ENCODE measurements around the gene CACNA1C.
A peak's percentile ranks its signal among the peaks of the same experiment; 100 is the strongest.

Gene CACNA1C

GRCh38 chr12:2343681-2344080 lies 290.9 kb downstream of the CACNA1C start:
- DNase-seq (ENCODE audit: low spot score): no peak

DNA sequence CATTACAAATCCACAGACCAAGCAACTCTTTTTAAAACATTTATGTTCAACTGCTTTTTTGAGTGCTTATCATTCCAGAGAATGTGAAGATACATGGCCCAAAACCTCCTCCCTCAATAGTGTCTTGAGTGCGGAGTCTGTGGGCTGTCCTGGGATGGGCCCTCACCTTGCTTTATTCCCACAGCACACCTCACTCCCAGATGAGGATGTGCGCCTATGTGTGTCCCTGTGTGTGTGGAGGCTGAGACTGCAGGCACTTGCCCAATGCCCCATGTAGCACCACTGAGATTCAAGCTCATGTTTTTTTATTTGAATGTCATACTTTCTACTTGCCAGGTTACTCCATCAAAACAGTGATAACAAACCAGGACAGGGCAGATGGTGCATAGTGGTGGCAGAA lies 291.7 kb downstream of the CACNA1C start:
- no peak for DNase-seq (ENCODE audit: low spot score)

GRCh38 chr12:2344885-2345284 lies 292.1 kb downstream of the CACNA1C start:
- DNase-seq (ENCODE audit: low spot score): no peak

DNA sequence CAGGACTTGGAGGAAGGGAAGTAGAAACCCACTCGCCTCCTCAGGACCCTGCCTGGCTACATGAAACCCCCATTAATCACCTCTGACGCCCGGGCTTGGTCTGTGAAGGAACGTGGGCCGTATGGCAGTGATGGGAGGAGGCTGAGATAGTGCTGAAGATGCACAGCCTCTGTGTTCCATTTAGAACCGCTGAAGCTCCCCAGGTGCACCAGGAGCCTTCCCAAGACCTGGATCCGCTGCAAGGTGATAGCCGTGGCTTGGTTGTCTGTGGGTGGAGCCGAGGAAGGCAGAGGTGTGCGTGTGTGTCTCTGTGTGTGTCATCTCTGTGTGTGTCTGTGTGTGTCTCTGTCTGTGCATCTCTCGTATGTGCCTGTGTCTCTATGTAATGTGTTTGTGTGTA lies 293.1 kb downstream of the CACNA1C start:
- DNase-seq (ENCODE audit: low spot score): peak; percentile 40

DNA sequence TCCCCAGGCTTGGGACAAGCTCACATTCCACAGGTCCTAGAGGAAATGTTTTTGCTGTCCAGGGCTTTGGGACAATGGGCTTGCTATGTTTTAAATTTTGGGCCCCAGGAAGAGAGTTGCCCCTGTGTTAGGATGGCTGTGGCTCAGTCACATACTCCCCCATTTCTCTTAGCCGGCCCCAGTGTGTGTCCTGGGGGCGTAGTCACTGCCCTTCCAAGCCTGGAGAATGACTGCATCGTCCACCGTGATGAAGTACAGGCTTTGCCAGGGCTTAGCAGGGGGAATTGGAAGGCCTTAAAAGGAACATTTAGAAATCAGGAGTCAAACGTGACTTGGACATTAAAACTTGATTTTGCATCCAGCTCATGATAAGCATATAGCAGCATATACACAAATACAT lies 293.6 kb downstream of the CACNA1C start:
- DNase-seq (ENCODE audit: low spot score): peak; percentile 42

- no peak for DNase-seq (ENCODE audit: low spot score)
These were observed 294.5 kb downstream of the CACNA1C start for GRCh38 chr12:2347137-2347843.

DNA sequence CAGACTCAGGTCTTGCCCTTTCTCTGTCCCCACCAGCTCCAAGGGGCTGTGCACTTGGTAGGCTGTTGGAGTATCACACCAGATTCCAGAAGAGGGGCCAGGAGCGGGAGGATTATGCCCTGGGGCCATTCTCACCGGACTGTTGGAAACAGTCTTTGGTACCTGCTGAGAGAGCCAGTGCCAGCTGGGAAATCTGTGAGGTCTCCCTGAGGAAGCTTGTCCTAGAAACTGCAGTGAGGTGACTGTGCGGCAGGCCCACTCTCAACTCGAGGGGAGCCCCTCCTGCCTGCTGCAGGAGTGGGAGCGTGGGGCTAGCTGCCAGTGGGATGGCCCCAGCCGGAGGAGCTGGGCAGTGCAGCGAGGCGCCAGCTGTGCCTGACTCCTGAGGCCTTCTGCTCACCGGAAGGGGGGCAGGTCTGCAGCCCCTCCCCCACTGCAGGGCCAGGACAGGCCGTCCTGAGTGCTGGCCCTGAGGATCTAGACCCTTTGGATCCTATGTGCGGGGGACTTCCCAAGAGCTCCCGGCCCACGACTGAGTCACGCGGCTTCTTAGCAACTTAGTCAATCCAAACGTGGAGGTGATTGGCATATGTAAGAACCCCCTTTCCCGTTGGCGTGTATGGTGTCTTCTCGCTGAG lies 295.2 kb downstream of the CACNA1C start:
- DNase-seq (ENCODE audit: low spot score): peak; percentile 51

GRCh38 chr12:2348482-2348852 lies 295.7 kb downstream of the CACNA1C start:
- no peak for DNase-seq (ENCODE audit: low spot score)

DNA sequence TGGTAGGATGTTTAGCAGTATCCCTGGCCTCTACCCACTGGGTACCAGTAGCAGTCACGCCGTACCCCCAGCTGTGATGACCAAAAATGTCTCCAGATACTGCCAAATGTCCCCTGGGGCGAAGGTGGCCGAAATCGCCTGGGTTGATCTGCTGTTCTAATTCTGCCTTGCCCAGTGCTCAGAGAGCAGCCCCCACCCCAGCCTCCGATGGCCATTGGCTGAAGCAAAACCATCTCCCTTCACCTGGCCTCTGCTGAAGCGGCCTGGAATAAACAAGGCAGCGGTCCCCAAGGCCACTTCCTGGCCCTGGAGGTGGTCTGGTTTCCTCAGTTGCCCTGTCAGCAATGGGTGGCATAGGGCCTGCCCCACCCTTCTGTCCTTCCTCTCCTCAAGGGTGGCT lies 298.4 kb downstream of the CACNA1C start:
- DNase-seq (ENCODE audit: low spot score): peak; percentile 41

GRCh38 chr12:2352203-2352602 lies 299.4 kb downstream of the CACNA1C start:
- peak; percentile 26 for DNase-seq (ENCODE audit: low spot score)

GRCh38 chr12:2353281-2353680 lies 300.5 kb downstream of the CACNA1C start:
- peak; percentile 50 for DNase-seq (ENCODE audit: low spot score)

DNA sequence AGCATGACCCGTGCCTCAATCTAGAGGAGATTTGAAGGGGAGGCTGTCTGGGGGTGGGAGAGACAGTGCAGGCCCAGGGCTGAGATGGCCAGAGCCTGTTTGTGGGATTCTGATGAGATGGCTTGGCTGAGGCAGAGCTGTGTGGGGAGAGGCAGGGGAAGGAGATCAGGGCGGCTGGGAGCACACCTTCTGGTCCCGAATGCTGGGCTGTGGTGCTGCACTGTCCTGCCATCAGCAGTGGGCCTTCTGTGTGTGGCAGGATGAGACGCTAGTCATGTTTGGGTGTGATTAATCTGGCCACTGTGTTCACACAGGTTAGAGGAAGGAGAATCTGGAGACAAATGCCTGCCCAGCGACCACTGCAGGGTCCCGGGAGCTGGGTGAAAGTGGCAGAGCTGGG lies 300.9 kb downstream of the CACNA1C start:
- DNase-seq (ENCODE audit: low spot score): no peak

DNA sequence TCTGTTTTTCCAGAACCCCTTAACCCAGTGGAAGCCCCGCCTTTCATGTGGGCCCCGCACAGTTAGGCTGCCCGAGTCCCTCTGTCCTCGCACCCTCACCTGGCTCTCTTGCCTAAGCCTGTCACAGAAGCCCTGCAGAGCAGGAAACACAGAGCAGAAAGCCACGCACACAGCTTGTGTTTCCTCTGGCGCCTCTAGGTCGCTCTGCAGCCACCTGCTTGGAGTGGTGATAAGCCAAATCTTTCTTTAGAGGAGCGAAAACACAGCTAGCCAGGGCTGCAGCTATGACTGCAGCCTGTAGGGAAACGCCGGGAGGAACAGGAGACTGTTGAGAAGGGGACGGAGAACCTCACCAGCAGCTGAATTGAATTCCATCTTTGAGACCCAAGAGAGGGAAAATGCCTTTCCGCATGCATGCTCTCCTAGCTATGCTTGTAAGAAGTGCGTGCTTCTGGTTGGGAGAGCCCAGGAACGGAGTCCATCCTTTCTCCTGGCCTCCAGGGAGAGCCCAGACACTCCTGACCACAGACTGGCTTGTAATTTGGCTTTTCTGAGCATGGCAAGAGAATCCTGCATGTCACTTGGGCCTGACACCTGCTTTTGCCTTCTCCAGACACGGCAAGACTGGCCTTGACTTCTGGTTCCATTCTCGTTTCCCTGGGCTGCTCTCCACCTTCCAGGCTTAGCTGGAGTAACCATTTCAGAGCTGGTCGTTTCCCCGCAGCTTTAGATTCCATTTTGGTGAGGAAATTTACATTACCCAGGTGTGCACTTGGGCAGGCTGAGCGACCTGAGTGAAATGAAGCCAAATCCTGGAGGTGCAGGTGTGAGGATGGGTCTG lies 301.6 kb downstream of the CACNA1C start:
- peak; percentile 61 for DNase-seq (ENCODE audit: low spot score)

DNA sequence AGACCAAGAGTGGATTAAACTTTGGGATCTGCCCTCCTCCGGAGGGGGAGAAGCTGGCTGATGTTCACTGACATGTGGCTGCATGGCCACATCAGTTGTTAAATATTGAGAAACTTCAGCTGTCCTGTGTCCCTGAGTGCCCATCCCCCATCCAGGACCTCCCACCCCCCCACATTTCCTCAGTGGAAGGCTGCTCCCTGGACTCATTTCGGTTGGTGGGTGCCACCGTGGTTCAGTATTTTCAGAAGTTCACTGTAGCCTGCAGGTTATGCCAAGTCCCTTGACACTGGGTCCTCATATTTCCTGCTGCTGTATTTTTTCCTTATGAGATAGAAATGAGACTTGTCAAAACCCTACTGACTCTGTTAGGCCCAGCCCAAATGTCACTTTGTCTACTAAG lies 302.4 kb downstream of the CACNA1C start:
- peak; percentile 24 for DNase-seq (ENCODE audit: low spot score)

- peak; percentile 36 for DNase-seq (ENCODE audit: low spot score)
These were observed 302.8 kb downstream of the CACNA1C start for GRCh38 chr12:2355604-2356003.

DNA sequence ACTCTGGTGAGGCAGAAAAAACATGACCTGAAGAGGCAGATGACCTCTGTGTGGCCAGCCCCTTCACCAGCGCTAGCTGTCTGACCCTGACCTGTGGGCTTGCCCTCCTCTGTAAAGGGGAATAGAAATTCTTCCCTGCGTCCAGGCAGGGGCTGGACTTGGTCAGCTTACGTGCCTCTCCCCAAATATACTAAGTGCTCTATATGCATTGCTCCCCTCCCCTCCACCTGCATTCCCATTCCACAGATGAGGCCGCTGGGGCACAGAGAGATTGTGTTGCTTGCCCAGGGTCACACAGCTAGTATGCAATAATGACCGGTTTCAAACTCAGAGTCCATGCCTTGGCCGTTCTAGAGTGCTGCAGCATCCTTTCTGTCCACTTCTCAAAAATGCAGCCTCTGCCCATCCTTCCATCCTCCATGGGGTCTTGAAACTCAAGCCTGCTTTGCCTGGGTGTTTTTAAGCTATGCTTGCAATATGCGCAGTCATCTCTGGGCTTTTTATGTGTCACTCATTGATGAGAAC lies 303.9 kb downstream of the CACNA1C start:
- DNase-seq (ENCODE audit: low spot score): no peak

- DNase-seq (ENCODE audit: low spot score): no peak
These were observed 306.3 kb downstream of the CACNA1C start for GRCh38 chr12:2358986-2359658.

DNA sequence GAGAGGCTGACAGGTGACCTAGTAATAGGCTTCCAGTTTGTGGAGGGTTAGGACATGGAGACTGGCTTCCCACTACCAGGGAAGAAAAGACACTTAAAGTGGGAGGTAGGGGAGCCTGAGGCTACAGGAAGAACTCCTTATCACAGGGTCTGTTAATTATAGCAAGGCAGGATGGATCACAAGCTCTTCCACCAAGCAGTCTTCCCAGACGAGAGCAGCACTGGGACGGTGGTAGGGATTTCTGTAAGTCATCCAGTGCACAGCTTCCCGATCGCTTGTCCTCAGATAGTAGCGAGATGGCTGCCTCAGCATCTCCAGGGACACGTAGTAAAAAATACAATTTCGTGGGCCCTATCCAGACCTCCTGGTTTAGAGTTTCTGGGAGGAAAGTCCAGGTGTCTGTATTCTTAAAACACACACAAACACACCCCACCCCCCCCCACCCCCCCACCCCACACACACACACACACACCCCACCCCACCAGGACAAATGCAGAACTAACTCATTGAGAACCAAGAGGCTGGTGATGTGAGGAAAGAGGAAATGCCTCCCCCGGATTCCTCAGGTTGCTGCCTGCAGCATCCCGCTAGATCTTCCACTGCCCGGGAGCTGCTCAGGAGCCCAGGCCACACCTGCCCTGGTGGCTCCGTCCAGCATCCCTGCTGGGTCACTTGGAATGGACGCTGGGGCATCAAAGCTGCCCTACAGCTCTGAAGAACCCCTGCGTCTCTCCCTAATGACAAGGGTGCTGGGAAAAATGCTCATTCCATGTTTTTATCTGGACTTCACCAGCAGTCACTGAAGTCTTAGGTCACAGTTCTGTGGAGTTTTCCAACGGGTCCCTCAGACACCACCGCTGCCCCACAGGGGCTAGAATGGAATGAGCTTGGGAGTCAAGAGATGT lies 307.2 kb downstream of the CACNA1C start:
- DNase-seq (ENCODE audit: low spot score): no peak

DNA sequence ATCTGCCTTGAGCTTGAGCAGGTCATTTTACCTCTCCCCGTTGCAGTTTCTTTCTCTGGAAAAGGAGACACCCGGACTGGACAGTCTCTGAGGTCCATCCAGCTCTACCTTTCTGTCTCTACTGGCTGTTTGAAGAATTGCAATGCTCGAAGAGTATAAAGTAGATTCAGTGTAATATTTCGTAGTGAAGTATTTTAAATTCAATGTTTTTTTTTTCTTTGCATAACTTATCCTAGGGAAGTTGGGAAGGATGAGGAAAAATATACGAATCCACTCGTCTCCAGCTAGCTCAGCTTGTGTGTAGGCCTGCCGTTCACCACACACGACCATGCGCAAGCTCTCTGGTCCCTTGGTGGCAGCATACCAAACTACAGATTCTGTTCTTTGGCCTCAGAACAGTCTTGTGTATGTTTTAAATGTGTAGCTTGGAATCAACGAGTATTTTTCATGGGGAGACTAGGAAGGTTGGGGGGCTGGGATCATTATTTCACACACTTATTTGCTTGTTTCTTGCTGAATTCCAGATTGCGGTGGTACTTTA lies 307.9 kb downstream of the CACNA1C start:
- DNase-seq (ENCODE audit: low spot score): no peak

GRCh38 chr12:2363836-2364609 lies 311.2 kb downstream of the CACNA1C start:
- DNase-seq (ENCODE audit: low spot score): no peak

Measured in ecto neural progenitor cell (in vitro differentiated cells).